ENCODE measurements around the gene APOL1. TPM values are rescaled to one million over a fixed set of nuclear protein-coding genes. Genes with fewer than 3 reads are reported as not detected.

Gene APOL1
- total and polyA plus RNA-seq, 2 donors (not counting 3 experiments of a cell fraction or from before 2014, with no cell fraction given): 8.2 to 14.1 TPM

DNA sequence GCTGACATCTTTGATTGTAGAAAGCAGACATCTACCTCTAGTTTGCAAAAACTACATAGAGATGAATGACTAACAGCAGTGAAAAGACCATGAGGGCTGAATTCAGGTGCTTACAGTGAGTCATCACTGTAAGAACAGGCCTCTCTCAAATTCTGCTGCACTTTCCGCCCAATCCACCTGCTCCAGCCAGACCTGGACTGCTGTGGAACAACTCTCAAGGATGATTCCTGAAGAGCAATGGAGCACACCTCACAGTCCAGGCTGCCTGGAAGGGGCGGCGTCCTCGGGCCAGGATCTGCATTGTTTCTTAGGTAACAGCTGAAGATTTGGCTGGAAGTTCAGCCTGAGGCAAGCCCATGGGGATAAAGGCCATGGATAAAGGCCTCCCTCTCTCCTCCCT is 28.7 kb upstream of the APOL1 start:
- Histone ChIP-seq H3K27ac (ENCODE audit: insufficient read depth, low read depth, low read length) (no peak overlapping the region), H3K9me3 (replicated peaks; ENCODE audit: control insufficient read depth, insufficient read depth, low read length) (no peaks in the 10 kb centered on the region), H3K4me3 (replicated peaks in 1 of 3; ENCODE audit: insufficient read depth in 1 of 3, low read depth in 1 of 3, low read length in 3 of 3) (no peak overlapping the region), H4K20me1 (replicated peaks; ENCODE audit: control insufficient read depth, extremely low read depth, insufficient read depth, low read length) (no peaks in the 10 kb centered on the region), H3K9me1 (replicated peaks; ENCODE audit: control insufficient read depth, extremely low read depth, insufficient read depth, low read length) (no peaks in the 10 kb centered on the region), H3K4me2 (ENCODE audit: insufficient read depth, low read length) (no peak overlapping the region), H3K9ac (replicated peaks; ENCODE audit: extremely low read depth, insufficient read depth, low read length) (no peak overlapping the region), H3K27me3 (ENCODE audit: control insufficient read depth in 2 of 2, insufficient read depth in 2 of 2, low read length in 2 of 2) (no peaks in the 10 kb centered on the region), H2AFZ (ENCODE audit: low read depth, low read length) (no peak overlapping the region), H3K79me2 (ENCODE audit: control insufficient read depth, insufficient read depth, low read length) (no peaks in the 10 kb centered on the region), H3K36me3 (ENCODE audit: control insufficient read depth in 2 of 2, extremely low read depth in 1 of 2, insufficient read depth in 2 of 2, low read length in 2 of 2) (peaks cover 7 to 10% of the 10 kb centered on the region in 2 experiments), H3K4me1 (ENCODE audit: control insufficient read depth, extremely low read depth, insufficient read depth, low read length) (peaks cover 4% of the 10 kb centered on the region)
- BruUV-seq (replicated peaks): no TSS peak
- intact Hi-C loops (cut with micrococcal nuclease): no loop called here
- DNase-seq (ENCODE audit: low read depth, low spot score) (no peak), FAIRE-seq (no peak)
- TF ChIP-seq MYC (IDR thresholded peaks at IDR 0.05; ENCODE audit: low read depth, low read length) (no peak), JUN (IDR thresholded peaks at IDR 0.05; ENCODE audit: borderline replicate concordance, insufficient read depth, insufficient read length, low read depth) (no peak), EZH2 (IDR thresholded peaks at IDR 0.05; ENCODE audit: borderline replicate concordance, low read depth, low read length, severe bottlenecking) (no peak), GATA2 (IDR thresholded peaks at IDR 0.05; ENCODE audit: insufficient read depth, insufficient read length, low read depth, low read length) (no peak), POLR2A (IDR thresholded peaks at IDR 0.05; ENCODE audit: low read depth, low read length) (no peak), POLR2AphosphoS5 (IDR thresholded peaks at IDR 0.05; ENCODE audit: insufficient read depth, low read depth, low read length) (no peak), CTCF (IDR thresholded peaks at IDR 0.05; ENCODE audit: extremely low read depth in 1 of 2, insufficient read depth in 1 of 2, low read depth in 1 of 2, low read length in 2 of 2) (no peak), FOS (IDR thresholded peaks at IDR 0.05; ENCODE audit: borderline replicate concordance, insufficient read depth, low read length) (no peak)
- TF ChIP-seq, protein P1, sequence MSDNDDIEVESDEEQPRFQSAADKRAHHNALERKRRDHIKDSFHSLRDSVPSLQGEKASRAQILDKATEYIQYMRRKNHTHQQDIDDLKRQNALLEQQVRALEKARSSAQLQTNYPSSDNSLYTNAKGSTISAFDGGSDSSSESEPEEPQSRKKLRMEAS (IDR thresholded peaks at IDR 0.05; ENCODE audit: insufficient read depth, insufficient read length): no peak
- ChIA-PET CTCF (interaction anchor here (4.7 kb wide), 1 partner anchor 30 kb away, joined by 26 read pairs; no protein-coding TSS in a partner anchor), POLR2A (no interaction called here)
- dilution Hi-C loops (cut with MboI; ENCODE audit: extremely low pct_ligation_motif_present, low sequenced_read_pairs): no loop called here
